Suprapubic skin (tissue), 4 donors: ENCODE measurements around the gene CHL1. TPM values are rescaled to one million over a fixed set of nuclear protein-coding genes. Genes with fewer than 3 reads are reported as not detected.

Source experiments
- DNase-seq, 2 donors: peaks; one replicate each; pipeline ENCODE4 v3.0.0-alpha.2; 2019; ENCODE audit warnings: low spot score in 2 of 2
- H3K27ac ChIP-seq: fragments of 200-600 bp; sonication (generic); one replicate; pipeline ENCODE4 v1.5.1; 2019
- H3K27me3 ChIP-seq: fragments of 200-600 bp; sonication (generic); one replicate; pipeline ENCODE4 v1.5.1; 2019
- H3K36me3 ChIP-seq: fragments of 200-600 bp; sonication (generic); one replicate; pipeline ENCODE4 v1.5.1; 2019
- H3K4me1 ChIP-seq: fragments of 200-600 bp; sonication (generic); one replicate; pipeline ENCODE4 v1.5.1; 2019
- H3K4me3 ChIP-seq: fragments of 200-600 bp; sonication (generic); one replicate; pipeline ENCODE4 v1.5.1; 2019; ENCODE audit warnings: mild to moderate bottlenecking
- H3K9me3 ChIP-seq: fragments of 200-600 bp; sonication (generic); one replicate; pipeline ENCODE4 v1.5.1; 2019
- EP300 ChIP-seq: sonication (generic); formaldehyde crosslinking; IDR thresholded peaks from one replicate; pipeline ENCODE4 v1.6.1; 2017; ENCODE audit warnings: antibody characterized with exemption
- POLR2A ChIP-seq, 2 donors: fragments of 450-650 bp; IDR thresholded peaks; one replicate each; pipeline ENCODE4 v1.6.1; 2017; ENCODE audit warnings: antibody characterized with exemption in 2 of 2, mild to moderate bottlenecking in 2 of 2, moderate library complexity in 2 of 2
- POLR2AphosphoS5 ChIP-seq, 3 donors: sonication (generic); formaldehyde crosslinking; IDR thresholded peaks; one replicate each; pipeline ENCODE4 v1.6.1; 2017; ENCODE audit warnings: antibody characterized with exemption in 3 of 3
- WGBS: methylation state at CpG from one replicate; pipeline ENCODE4 v1.1.5; 2018; 5-methylcytosine and 5-hydroxymethylcytosine counted together
- total RNA-seq, 4 donors: library from RNA; depleted of rRNA; stranded (reverse); fragments of >200 nt; gene quantifications; one replicate each; pipeline ENCODE4 v1.1.0, GENCODE V29; 2016
- TF ChIP-seq, protein P1 (sequence below), 2 donors: fragments of 200-600 bp in 1 of 2; fragments of 450-650 bp in 1 of 2; sonication (generic) in 1 of 2; IDR thresholded peaks; one replicate each; pipeline ENCODE4 v1.5.1; 2016 to 2019; ENCODE audit warnings: antibody characterized with exemption in 2 of 2, mild to moderate bottlenecking in 1 of 2, moderate library complexity in 1 of 2

Gene CHL1
- total RNA-seq, 4 donors from 2014 or later: 39.5 to 77.9 (median 60.5) TPM

DNA sequence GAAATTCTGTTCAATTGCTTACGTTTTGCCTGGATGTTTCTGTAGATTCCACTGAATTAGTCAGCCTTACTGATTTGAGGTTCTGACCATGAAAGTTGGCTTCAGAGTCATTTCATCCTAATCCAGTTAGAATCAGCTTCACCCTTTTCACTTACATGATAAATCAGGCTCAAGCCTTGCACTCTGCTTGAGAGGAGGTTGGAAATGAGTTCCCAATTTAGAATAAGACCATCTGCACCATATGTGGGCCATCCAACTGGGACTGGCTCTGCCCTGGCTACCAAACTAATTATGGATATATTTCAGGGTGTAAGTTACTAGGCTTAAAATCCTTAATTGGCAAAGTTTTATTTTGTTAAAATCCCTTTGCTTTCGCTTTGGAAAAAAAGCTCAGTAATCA, 255.7 kb downstream of the CHL1 start:
- TF ChIP-seq POLR2AphosphoS5 (IDR thresholded peaks at IDR 0.05) (no peak), EP300 (no peak), POLR2A (IDR thresholded peaks at IDR 0.05) (no peak)
- TF ChIP-seq, protein P1, sequence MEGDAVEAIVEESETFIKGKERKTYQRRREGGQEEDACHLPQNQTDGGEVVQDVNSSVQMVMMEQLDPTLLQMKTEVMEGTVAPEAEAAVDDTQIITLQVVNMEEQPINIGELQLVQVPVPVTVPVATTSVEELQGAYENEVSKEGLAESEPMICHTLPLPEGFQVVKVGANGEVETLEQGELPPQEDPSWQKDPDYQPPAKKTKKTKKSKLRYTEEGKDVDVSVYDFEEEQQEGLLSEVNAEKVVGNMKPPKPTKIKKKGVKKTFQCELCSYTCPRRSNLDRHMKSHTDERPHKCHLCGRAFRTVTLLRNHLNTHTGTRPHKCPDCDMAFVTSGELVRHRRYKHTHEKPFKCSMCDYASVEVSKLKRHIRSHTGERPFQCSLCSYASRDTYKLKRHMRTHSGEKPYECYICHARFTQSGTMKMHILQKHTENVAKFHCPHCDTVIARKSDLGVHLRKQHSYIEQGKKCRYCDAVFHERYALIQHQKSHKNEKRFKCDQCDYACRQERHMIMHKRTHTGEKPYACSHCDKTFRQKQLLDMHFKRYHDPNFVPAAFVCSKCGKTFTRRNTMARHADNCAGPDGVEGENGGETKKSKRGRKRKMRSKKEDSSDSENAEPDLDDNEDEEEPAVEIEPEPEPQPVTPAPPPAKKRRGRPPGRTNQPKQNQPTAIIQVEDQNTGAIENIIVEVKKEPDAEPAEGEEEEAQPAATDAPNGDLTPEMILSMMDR (IDR thresholded peaks at IDR 0.05): no peak
- 73% methylated on average over 2 of the region's 2 CpGs for WGBS
- no peaks in the 10 kb centered on the region for H3K4me1 ChIP-seq

DNA sequence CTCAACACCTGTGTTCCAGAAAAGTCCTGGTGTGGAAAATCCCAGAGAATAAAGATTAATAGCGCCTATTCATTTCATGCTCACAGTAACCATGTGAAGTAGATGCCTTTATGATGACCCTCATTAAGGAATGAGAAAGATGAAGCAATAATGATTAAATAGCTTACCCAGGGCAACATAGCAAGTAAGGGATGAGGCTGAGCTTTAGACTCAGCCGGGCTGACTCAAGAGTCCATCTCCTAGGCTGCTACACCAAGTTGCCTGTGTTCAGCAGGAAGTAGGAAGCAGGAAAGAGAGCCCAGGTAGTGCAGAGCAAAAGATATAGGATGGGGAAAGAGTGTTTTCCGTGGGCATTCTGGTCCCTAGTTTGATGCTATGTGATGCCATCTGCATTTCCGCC, 256.5 kb downstream of the CHL1 start:
- TF ChIP-seq POLR2AphosphoS5 (IDR thresholded peaks at IDR 0.05): no peak
- H3K27me3 ChIP-seq: no peaks in the 10 kb centered on the region
- H3K4me3 ChIP-seq: no peak overlapping the region
- no peak overlapping the region for H3K27ac ChIP-seq
- DNase-seq: no peak
- H3K4me1 ChIP-seq: no peaks in the 10 kb centered on the region
- WGBS: 92% methylated on average over 4 of the region's 4 CpGs
- no peaks in the 10 kb centered on the region for H3K9me3 ChIP-seq
- no peaks in the 10 kb centered on the region for H3K36me3 ChIP-seq

More for the DNA sequence above, 255.7 kb downstream of the CHL1 start:
- H3K4me3 ChIP-seq: no peak overlapping the region
- H3K36me3 ChIP-seq: no peaks in the 10 kb centered on the region
- DNase-seq: no peak
- no peak overlapping the region for H3K27ac ChIP-seq
- no peaks in the 10 kb centered on the region for H3K9me3 ChIP-seq
- H3K27me3 ChIP-seq: no peaks in the 10 kb centered on the region

DNA sequence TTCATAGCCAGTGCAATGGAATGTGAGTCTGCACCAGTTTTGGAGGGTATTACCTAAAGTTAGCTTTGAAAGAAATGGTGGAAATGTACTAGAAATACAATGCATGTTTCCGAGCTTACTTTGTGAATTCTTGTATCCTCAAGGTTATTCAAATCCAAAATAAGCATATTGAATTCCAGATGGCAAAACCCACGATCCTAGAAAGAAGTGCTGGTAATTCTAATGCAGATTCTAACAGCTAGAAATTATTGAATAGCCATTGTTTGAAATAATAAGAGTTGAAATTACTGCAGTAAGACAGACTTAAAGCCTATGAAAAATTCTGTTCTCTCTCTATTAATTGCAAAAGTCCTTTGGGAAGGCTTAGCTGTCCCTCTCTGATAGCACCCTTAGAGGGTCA, 258.4 kb downstream of the CHL1 start:
- no peak for DNase-seq
- TF ChIP-seq EP300: no peak
- TF ChIP-seq POLR2AphosphoS5 (IDR thresholded peaks at IDR 0.05): no peak
- TF ChIP-seq, protein P1 (IDR thresholded peaks at IDR 0.05): no peak
- no peak for TF ChIP-seq POLR2A (IDR thresholded peaks at IDR 0.05)
- Histone ChIP-seq H3K36me3 (no peaks in the 10 kb centered on the region), H3K9me3 (no peaks in the 10 kb centered on the region), H3K27me3 (no peaks in the 10 kb centered on the region), H3K4me1 (no peaks in the 10 kb centered on the region), H3K27ac (no peak overlapping the region), H3K4me3 (no peak overlapping the region)
- WGBS: 32% methylated on average over 2 of the region's 2 CpGs

DNA sequence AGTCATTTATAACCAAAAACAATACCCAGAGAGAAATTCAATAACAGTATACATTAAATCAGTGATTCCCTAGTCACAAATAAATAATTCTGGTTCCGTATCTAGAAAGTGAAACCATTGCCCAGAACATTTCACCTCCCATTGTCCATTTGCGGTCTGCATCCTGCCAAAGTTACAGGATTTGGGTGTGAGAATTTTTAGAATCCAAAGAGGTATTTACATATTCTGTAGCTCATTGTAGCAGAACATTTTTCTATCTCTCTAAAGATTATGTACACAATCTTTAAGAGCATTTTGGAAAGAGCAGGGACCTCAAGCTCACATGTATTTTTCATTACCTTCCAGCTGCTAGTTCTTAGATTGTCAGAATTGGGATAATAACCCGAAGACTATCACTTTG, 261.6 kb downstream of the CHL1 start:
- H3K4me1 ChIP-seq: no peaks in the 10 kb centered on the region
- DNase-seq: no peak
- WGBS: 82% methylated on average over 3 of the region's 3 CpGs
- no peak for TF ChIP-seq POLR2A (IDR thresholded peaks at IDR 0.05)
- TF ChIP-seq EP300: no peak
- TF ChIP-seq, protein P1 (IDR thresholded peaks at IDR 0.05): no peak
- no peak for TF ChIP-seq POLR2AphosphoS5 (IDR thresholded peaks at IDR 0.05)
- H3K9me3 ChIP-seq: no peaks in the 10 kb centered on the region
- no peak overlapping the region for H3K27ac ChIP-seq
- H3K36me3 ChIP-seq: no peaks in the 10 kb centered on the region
- no peaks in the 10 kb centered on the region for H3K27me3 ChIP-seq
- H3K4me3 ChIP-seq: no peak overlapping the region

DNA sequence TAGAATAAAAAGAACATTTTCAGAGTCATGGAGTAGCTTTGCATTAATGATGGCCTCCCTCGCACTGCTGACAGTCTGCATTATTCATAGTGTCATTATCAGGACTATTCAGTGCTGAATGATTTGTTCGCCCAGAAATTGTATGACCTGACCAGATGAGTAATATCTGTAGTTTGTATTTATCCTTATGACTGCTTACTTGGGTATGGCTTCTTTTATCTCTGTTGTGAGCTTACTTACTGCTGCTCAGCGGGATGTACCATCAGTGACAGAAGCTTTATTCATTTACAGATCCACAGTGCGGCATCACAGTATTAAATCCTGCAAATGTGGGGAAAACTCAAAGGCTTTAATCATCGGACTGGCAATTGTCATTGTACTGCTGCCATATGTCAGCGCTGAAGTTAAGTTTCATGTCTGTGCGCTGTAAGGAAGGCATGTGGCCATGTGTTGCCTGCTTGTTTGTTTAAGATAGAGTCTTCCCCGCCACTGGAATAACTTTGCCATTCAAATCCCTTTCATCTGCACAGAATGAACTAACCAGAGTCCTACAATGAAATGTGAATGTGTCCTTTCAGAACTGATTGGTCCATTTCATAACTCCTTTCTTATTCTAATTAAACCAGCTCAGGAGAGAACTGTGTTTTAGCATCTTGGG, 262.2 kb downstream of the CHL1 start:
- Histone ChIP-seq H3K4me3 (no peak overlapping the region), H3K27ac (no peak overlapping the region), H3K27me3 (no peaks in the 10 kb centered on the region), H3K36me3 (no peaks in the 10 kb centered on the region), H3K4me1 (no peaks in the 10 kb centered on the region), H3K9me3 (no peaks in the 10 kb centered on the region)
- no peak for DNase-seq
- TF ChIP-seq, protein P1 (IDR thresholded peaks at IDR 0.05): no peak
- TF ChIP-seq POLR2A (IDR thresholded peaks at IDR 0.05) (no peak), EP300 (no peak), POLR2AphosphoS5 (IDR thresholded peaks at IDR 0.05) (no peak)
- 66% methylated on average over 8 of the region's 8 CpGs for WGBS
